Measurements from ENCODE around the gene FRMD4B. TPM values are rescaled to one million over a fixed set of nuclear protein-coding genes. Genes with fewer than 3 reads are reported as not detected.

The FRMD4B gene
- total RNA-seq, 2 donors from 2014 or later: 2.1 to 2.2 TPM

- Histone ChIP-seq H3K36me3 (ENCODE audit: control insufficient read depth, insufficient read depth, low read length) (no peaks in the 10 kb centered on the region), H3K9me3 (ENCODE audit: control insufficient read depth, low read length) (peaks cover 12% of the 10 kb centered on the region), H3K27ac (ENCODE audit: low read depth, low read length) (no peak overlapping the region), H3K27me3 (ENCODE audit: control insufficient read depth, insufficient read depth, low read length, poor library complexity, severe bottlenecking) (no peaks in the 10 kb centered on the region), H3K9ac (ENCODE audit: extremely low read depth, low read length, poor library complexity, severe bottlenecking) (no peak overlapping the region), H3K4me3 (ENCODE audit: low read length) (no peak overlapping the region), H3K4me1 (ENCODE audit: control insufficient read depth, insufficient read depth, low read length) (no peaks in the 10 kb centered on the region)
- no peaks in the 10 kb centered on the region for H3K4me1 Mint-ChIP-seq
- no peak overlapping the region for H3K27ac Mint-ChIP-seq
- no peak for DNase-seq
- no peaks in the 10 kb centered on the region for H3K27me3 Mint-ChIP-seq (ENCODE audit: insufficient read depth)
- peaks cover 18% of the 10 kb centered on the region for H3K9me3 Mint-ChIP-seq
- H3K36me3 Mint-ChIP-seq (ENCODE audit: low read depth): no peaks in the 10 kb centered on the region
- no peak for TF ChIP-seq CTCF (conservative IDR thresholded peaks at IDR 0.05)
- no peak overlapping the region for H3K4me3 Mint-ChIP-seq
Measured at GRCh38 chr3:69342074-69342473, 43.8 kb downstream of the FRMD4B start.

- H3K27me3 ChIP-seq (ENCODE audit: control insufficient read depth, insufficient read depth, low read length, poor library complexity, severe bottlenecking): no peaks in the 10 kb centered on the region
- no peak overlapping the region for H3K4me3 ChIP-seq (ENCODE audit: low read length)
- H3K27ac Mint-ChIP-seq: no peak overlapping the region
- no peak overlapping the region for H3K27ac ChIP-seq (ENCODE audit: low read depth, low read length)
- H3K36me3 ChIP-seq (ENCODE audit: control insufficient read depth, insufficient read depth, low read length): no peaks in the 10 kb centered on the region
- H3K4me3 Mint-ChIP-seq: no peak overlapping the region
- 90% methylated on average over 1 of the region's 1 CpG; no CpG with 5 or more reads in 1 of the 2 experiments for WGBS, 2 experiments (ENCODE audit: insufficient coverage in 1 of 2, insufficient read length in 1 of 2)
- no peaks in the 10 kb centered on the region for H3K4me1 ChIP-seq (ENCODE audit: control insufficient read depth, insufficient read depth, low read length)
- TF ChIP-seq CTCF (conservative IDR thresholded peaks at IDR 0.05): no peak
- H3K27me3 Mint-ChIP-seq (ENCODE audit: insufficient read depth): no peaks in the 10 kb centered on the region
- H3K9ac ChIP-seq (ENCODE audit: extremely low read depth, low read length, poor library complexity, severe bottlenecking): no peak overlapping the region
- peaks cover 10% of the 10 kb centered on the region for H3K9me3 ChIP-seq (ENCODE audit: control insufficient read depth, low read length)
- no peaks in the 10 kb centered on the region for H3K4me1 Mint-ChIP-seq
- H3K9me3 Mint-ChIP-seq: peaks cover 11% of the 10 kb centered on the region
- H3K36me3 Mint-ChIP-seq (ENCODE audit: low read depth): no peaks in the 10 kb centered on the region
- peak; percentile 39 for DNase-seq
Measured at GRCh38 chr3:69339760-69340159, 46.1 kb downstream of the FRMD4B start.

GRCh38 chr3:69338911-69339310, 47.0 kb downstream of the FRMD4B start:
- H3K9me3 ChIP-seq (ENCODE audit: control insufficient read depth, low read length): peaks cover 2% of the 10 kb centered on the region
- H3K27ac ChIP-seq (ENCODE audit: low read depth, low read length): no peak overlapping the region
- H3K27me3 ChIP-seq (ENCODE audit: control insufficient read depth, insufficient read depth, low read length, poor library complexity, severe bottlenecking): no peaks in the 10 kb centered on the region
- no peaks in the 10 kb centered on the region for H3K4me1 ChIP-seq (ENCODE audit: control insufficient read depth, insufficient read depth, low read length)
- no peak overlapping the region for H3K4me3 Mint-ChIP-seq
- no peak overlapping the region for H3K9ac ChIP-seq (ENCODE audit: extremely low read depth, low read length, poor library complexity, severe bottlenecking)
- WGBS, 2 experiments (ENCODE audit: insufficient coverage in 1 of 2, insufficient read length in 1 of 2): 85 to 95% methylated on average over 4 of the region's 4 CpGs
- no peaks in the 10 kb centered on the region for H3K36me3 ChIP-seq (ENCODE audit: control insufficient read depth, insufficient read depth, low read length)
- no peaks in the 10 kb centered on the region for H3K4me1 Mint-ChIP-seq
- H3K9me3 Mint-ChIP-seq: peaks cover 4% of the 10 kb centered on the region
- no peak for TF ChIP-seq CTCF (conservative IDR thresholded peaks at IDR 0.05)
- peak; percentile 8 for DNase-seq
- no peak overlapping the region for H3K4me3 ChIP-seq (ENCODE audit: low read length)
- no peaks in the 10 kb centered on the region for H3K36me3 Mint-ChIP-seq (ENCODE audit: low read depth)
- H3K27ac Mint-ChIP-seq: no peak overlapping the region
- H3K27me3 Mint-ChIP-seq (ENCODE audit: insufficient read depth): no peaks in the 10 kb centered on the region

All from endodermal cell (in vitro differentiated cells).